ENCODE data around the gene CD3D.

GRCh38 chr11:118341815-118342489, 553 bp downstream of the CD3D start:
- TF ChIP-seq POLR2A (IDR thresholded peaks at IDR 0.05), result no peak
- no peak for TF ChIP-seq CTCF (IDR thresholded peaks at IDR 0.05)
